ENCODE results near the gene SMPD3. TPM values are rescaled to one million over a fixed set of nuclear protein-coding genes. Genes with fewer than 3 reads are reported as not detected.
A peak's percentile ranks its signal among the peaks of the same experiment; 100 is the strongest.
"Not testable (repeated sequence)": the region's sequence is repeated elsewhere in the genome, so short reads cannot be mapped to it uniquely, and the experiment has no call there.

Gene SMPD3
- total RNA-seq (2014; rRNA removed; shearing (Covaris generic)) = 0.04 and 0.08 TPM in 2 replicates

GRCh38 chr16:68448360-68448970 lies at the start of gene SMPD3:
TSS of gene SMPD3 (minus strand) at chr16:68448508. CDS start at chr16:68372181, 76,327 bp downstream.
- H3K36me3 ChIP-seq = no peaks in the 10 kb centered on the region
- no peaks in the 10 kb centered on the region for H3K9me3 ChIP-seq (replicated peaks)
- no peak within 1 kb of the TSS for H3K27ac ChIP-seq
- H3K27me3 ChIP-seq = no peaks in the 10 kb centered on the region
- DNase-seq = no peak
- peaks cover 3% of the 10 kb centered on the region; the same call in 1 of the 2 replicates for H3K4me1 ChIP-seq
- H3K4me3 ChIP-seq = no peak within 1 kb of the TSS

GRCh38 chr16:68496689-68497088 lies 48.4 kb upstream of the SMPD3 start:
- DNase-seq = no peak
- H3K27ac ChIP-seq = no peak overlapping the region
- no peaks in the 10 kb centered on the region for H3K4me1 ChIP-seq

DNA sequence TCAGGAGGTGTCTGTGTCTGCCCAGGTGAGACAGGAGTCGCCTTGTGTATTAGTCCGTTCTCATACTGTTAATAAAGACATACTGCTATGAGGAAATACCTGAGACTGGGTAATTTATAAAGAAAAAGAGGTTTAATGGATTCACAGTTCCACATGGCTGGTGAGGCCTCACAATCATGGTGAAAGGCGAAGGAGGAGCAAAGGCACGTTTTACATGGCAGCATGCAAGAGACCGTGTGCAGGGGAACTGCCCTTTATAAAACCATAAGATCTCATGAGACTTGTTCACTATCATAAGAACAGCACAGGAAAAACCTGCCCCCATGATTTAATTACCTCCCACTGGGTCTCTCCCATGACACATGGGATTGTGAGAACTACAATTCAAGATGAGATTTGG lies 46.0 kb upstream of the SMPD3 start:
- H3K27ac ChIP-seq; DNase-seq; H3K36me3 ChIP-seq; H3K27me3 ChIP-seq; H3K9me3 ChIP-seq (replicated peaks); H3K4me3 ChIP-seq; H3K4me1 ChIP-seq: not testable (repeated sequence)

More at GRCh38 chr16:68496689-68497088, 48.4 kb upstream of the SMPD3 start:
- Histone ChIP-seq H3K9me3 (replicated peaks) (no peaks in the 10 kb centered on the region), H3K27me3 (no peaks in the 10 kb centered on the region), H3K36me3 (no peaks in the 10 kb centered on the region), H3K4me3 (no peak overlapping the region)

- no peaks in the 10 kb centered on the region for H3K9me3 ChIP-seq (replicated peaks)
- H3K27ac ChIP-seq = no peak overlapping the region
- no peaks in the 10 kb centered on the region for H3K36me3 ChIP-seq
- no peaks in the 10 kb centered on the region for H3K4me1 ChIP-seq
- no peak overlapping the region for H3K4me3 ChIP-seq
- no peak for DNase-seq
- H3K27me3 ChIP-seq = no peaks in the 10 kb centered on the region
Measured at GRCh38 chr16:68493412-68494070, 45.2 kb upstream of the SMPD3 start.

- Histone ChIP-seq H3K36me3 (no peaks in the 10 kb centered on the region), H3K27ac (no peak overlapping the region), H3K9me3 (replicated peaks) (no peaks in the 10 kb centered on the region), H3K4me3 (no peak overlapping the region), H3K4me1 (no peaks in the 10 kb centered on the region), H3K27me3 (no peaks in the 10 kb centered on the region)
- no peak for DNase-seq
Measured at GRCh38 chr16:68492543-68493411, 44.5 kb upstream of the SMPD3 start.

- Histone ChIP-seq H3K27me3 (no peaks in the 10 kb centered on the region), H3K4me3 (no peak overlapping the region), H3K27ac (no peak overlapping the region), H3K9me3 (replicated peaks) (no peaks in the 10 kb centered on the region), H3K4me1 (no peaks in the 10 kb centered on the region), H3K36me3 (no peaks in the 10 kb centered on the region)
- DNase-seq = no peak
Measured at GRCh38 chr16:68492151-68492542, 43.8 kb upstream of the SMPD3 start.

- H3K27ac ChIP-seq = no peak overlapping the region
- no peak overlapping the region for H3K4me3 ChIP-seq
- DNase-seq = no peak
- no peaks in the 10 kb centered on the region for H3K9me3 ChIP-seq (replicated peaks)
- no peaks in the 10 kb centered on the region for H3K27me3 ChIP-seq
- no peaks in the 10 kb centered on the region for H3K4me1 ChIP-seq
- no peaks in the 10 kb centered on the region for H3K36me3 ChIP-seq
Measured at GRCh38 chr16:68491576-68491950, 43.3 kb upstream of the SMPD3 start.

DNA sequence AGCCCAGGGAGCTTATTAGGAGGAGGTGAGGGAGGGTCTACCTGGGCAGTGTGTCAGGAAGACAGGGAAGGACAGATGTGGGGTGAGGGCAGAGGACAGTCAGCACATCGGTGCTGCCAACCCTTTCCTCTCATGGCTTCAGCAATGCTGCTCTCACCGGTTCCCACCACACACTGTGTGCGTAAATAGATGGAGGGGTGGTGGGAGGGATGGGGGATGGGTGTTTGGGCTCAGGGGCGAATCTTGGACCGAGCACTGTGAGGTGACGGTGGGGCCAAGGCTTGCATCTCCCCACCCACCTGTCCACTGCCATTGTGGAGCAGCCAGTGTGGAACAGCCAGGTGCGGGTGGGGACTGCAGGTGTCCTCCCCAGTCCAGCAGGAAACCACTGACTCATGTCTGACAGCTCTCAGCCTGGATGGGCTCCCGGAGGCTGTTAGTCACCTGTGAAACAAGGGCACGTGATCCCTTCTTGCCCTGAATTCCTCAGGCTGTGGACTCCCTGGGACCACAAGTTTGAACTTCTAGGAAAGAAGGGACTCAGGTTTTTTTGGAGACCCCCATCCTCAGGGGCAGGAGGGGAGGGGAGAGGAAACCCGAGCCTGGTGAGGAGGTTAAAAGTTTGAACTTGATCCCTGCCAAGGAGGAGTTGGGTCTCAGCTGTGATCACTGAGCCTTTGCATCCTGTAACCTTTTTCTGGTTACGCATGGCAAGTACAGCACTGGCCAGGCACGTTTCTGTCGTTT lies 42.7 kb upstream of the SMPD3 start:
- H3K4me1 ChIP-seq = no peaks in the 10 kb centered on the region
- no peaks in the 10 kb centered on the region for H3K27me3 ChIP-seq
- H3K9me3 ChIP-seq (replicated peaks) = no peaks in the 10 kb centered on the region
- H3K4me3 ChIP-seq = no peak overlapping the region
- no peak overlapping the region for H3K27ac ChIP-seq
- no peak for DNase-seq
- no peaks in the 10 kb centered on the region for H3K36me3 ChIP-seq

DNA sequence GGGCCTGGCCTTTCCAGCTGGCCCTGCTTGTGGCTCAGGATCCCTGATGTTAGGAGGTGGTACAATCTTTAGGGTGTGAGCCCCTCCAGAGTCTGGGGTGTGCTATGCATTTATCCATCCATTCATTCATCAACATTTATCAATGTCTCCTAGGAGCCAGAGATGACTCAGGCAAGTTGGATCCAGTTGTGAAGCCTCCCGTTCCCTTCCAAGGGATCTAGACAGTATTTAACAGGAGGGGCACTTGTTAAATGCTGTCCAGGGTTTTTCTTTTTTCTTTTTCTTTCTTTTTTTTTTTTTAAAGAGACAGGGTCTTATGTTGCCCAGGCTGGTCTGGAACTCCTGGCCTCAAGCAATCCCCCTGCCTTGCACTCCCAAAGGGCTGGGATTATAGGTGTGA lies 42.0 kb upstream of the SMPD3 start:
- H3K36me3 ChIP-seq = no peaks in the 10 kb centered on the region
- no peaks in the 10 kb centered on the region for H3K9me3 ChIP-seq (replicated peaks)
- H3K4me1 ChIP-seq = no peaks in the 10 kb centered on the region
- H3K27ac ChIP-seq = no peak overlapping the region
- DNase-seq = no peak
- no peaks in the 10 kb centered on the region for H3K27me3 ChIP-seq
- H3K4me3 ChIP-seq = no peak overlapping the region

GRCh38 chr16:68488554-68488953 lies 40.2 kb upstream of the SMPD3 start:
- H3K4me1 ChIP-seq = no peaks in the 10 kb centered on the region
- no peak for DNase-seq
- no peaks in the 10 kb centered on the region for H3K36me3 ChIP-seq
- no peaks in the 10 kb centered on the region for H3K27me3 ChIP-seq
- H3K4me3 ChIP-seq = no peak overlapping the region
- H3K27ac ChIP-seq = no peak overlapping the region
- H3K9me3 ChIP-seq (replicated peaks) = no peaks in the 10 kb centered on the region

- DNase-seq = no peak
- H3K27ac ChIP-seq = no peak overlapping the region
Measured at GRCh38 chr16:68487669-68488068, 39.4 kb upstream of the SMPD3 start.

DNA sequence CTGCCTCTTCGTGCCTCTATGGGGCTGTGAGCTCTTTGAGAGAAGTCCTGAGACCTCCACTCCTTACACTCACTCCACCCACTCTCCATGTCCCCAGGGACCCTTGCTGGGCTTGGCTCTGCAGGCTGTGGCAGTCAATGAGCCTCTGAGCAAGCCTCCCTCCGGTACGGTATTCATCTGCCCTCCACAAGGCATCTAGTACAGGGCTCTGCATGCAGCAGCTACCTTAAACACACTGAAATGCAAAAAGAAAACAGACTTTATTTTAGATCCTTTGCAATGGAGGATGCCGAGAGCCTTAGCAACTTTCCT lies 38.9 kb upstream of the SMPD3 start:
- Histone ChIP-seq H3K4me3 (no peak overlapping the region), H3K4me1 (no peaks in the 10 kb centered on the region), H3K9me3 (replicated peaks) (no peaks in the 10 kb centered on the region), H3K27me3 (no peaks in the 10 kb centered on the region), H3K36me3 (no peaks in the 10 kb centered on the region), H3K27ac (no peak overlapping the region)
- peak in 1 of 2 experiments; percentile 6 for DNase-seq

More at GRCh38 chr16:68487669-68488068, 39.4 kb upstream of the SMPD3 start:
- H3K27me3 ChIP-seq = no peaks in the 10 kb centered on the region
- no peaks in the 10 kb centered on the region for H3K36me3 ChIP-seq
- no peaks in the 10 kb centered on the region for H3K9me3 ChIP-seq (replicated peaks)
- no peak overlapping the region for H3K4me3 ChIP-seq
- H3K4me1 ChIP-seq = no peaks in the 10 kb centered on the region

GRCh38 chr16:68486502-68487202 lies 38.3 kb upstream of the SMPD3 start:
- Histone ChIP-seq H3K36me3 (no peaks in the 10 kb centered on the region), H3K9me3 (replicated peaks) (no peaks in the 10 kb centered on the region), H3K27me3 (no peaks in the 10 kb centered on the region), H3K4me1 (no peaks in the 10 kb centered on the region), H3K4me3 (no peak overlapping the region), H3K27ac (no peak overlapping the region)
- no peak for DNase-seq

DNA sequence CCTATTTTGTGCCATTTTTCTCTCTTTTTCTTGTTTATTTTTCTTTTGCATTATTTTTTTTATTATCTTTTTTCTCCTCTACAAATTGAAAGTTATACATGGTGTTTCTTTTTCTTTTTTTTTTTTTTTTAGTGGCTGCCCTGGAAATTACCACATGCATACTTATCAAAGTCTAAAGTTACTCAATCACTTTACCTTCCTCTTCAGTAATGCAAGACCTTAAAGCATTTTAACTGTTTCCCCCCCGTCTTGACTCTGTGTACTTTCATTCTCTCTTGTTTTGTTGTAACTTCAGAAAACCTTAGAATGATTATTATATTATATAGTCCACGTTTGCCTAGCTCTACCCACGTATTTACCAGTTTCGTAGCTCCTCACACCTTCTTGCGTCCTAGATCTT lies 33.3 kb upstream of the SMPD3 start:
- no peak overlapping the region for H3K4me3 ChIP-seq
- no peaks in the 10 kb centered on the region for H3K4me1 ChIP-seq
- H3K27me3 ChIP-seq = no peaks in the 10 kb centered on the region
- DNase-seq = no peak
- no peaks in the 10 kb centered on the region for H3K36me3 ChIP-seq
- no peak overlapping the region for H3K27ac ChIP-seq
- H3K9me3 ChIP-seq (replicated peaks) = no peaks in the 10 kb centered on the region
